Breast epithelium (tissue), 4 donors: ENCODE results near the gene TMEM178B. TPM values are rescaled to one million over a fixed set of nuclear protein-coding genes. Genes with fewer than 3 reads are reported as not detected.
A peak's percentile ranks its signal among the peaks of the same experiment; 100 is the strongest.

ENCODE experiments used
- DNase-seq, 2 donors: peaks; one replicate each; pipeline ENCODE4 v3.0.0-alpha.2; 2019; ENCODE audit warnings: low spot score in 2 of 2
- H3K27ac ChIP-seq, 2 donors: fragments of 200-600 bp; sonication (generic) in 1 of 2; one replicate each; pipeline ENCODE4 v1.5.1; 2016 to 2019; ENCODE audit warnings: mild to moderate bottlenecking in 1 of 2
- H3K27me3 ChIP-seq, 2 donors: fragments of 200-600 bp; sonication (generic) in 1 of 2; one replicate each; pipeline versions ENCODE4 v1.5.1 to v1.6.0; 2017 to 2019; ENCODE audit warnings: control low read depth in 1 of 2, mild to moderate bottlenecking in 1 of 2
- H3K36me3 ChIP-seq: fragments of 200-600 bp; one replicate; pipeline ENCODE4 v1.5.1; 2019
- H3K4me1 ChIP-seq, 2 donors: fragments of 200-600 bp; sonication (generic); one replicate each; pipeline ENCODE4 v1.5.1; 2016 to 2019; ENCODE audit warnings: control low read depth in 1 of 2
- H3K4me3 ChIP-seq, 3 donors: fragments of 200-600 bp; sonication (generic); 1 replicate in 2 of 3; 2 replicates in 1 of 3; pipeline ENCODE4 v1.5.1; 2016 to 2019; ENCODE audit warnings: mild to moderate bottlenecking in 3 of 3, moderate library complexity in 2 of 3
- H3K9me3 ChIP-seq, 2 donors: fragments of 200-600 bp; sonication (generic) in 1 of 2; one replicate each; pipeline ENCODE4 v1.5.1; 2016 to 2019; ENCODE audit warnings: control low read depth in 1 of 2
- CTCF ChIP-seq, 3 donors: fragments of 450-650 bp; IDR thresholded peaks; one replicate each; pipeline ENCODE4 v1.5.1; 2016 to 2017; ENCODE audit warnings: antibody characterized with exemption in 3 of 3, mild to moderate bottlenecking in 3 of 3, moderate library complexity in 3 of 3
- POLR2A ChIP-seq: fragments of 450-650 bp; IDR thresholded peaks from one replicate; pipeline ENCODE4 v1.6.1; 2016; ENCODE audit warnings: antibody characterized with exemption, mild to moderate bottlenecking, moderate library complexity
- POLR2AphosphoS5 ChIP-seq, 3 donors: sonication (generic); formaldehyde crosslinking; IDR thresholded peaks; one replicate each; pipeline ENCODE4 v1.6.1; 2017; ENCODE audit warnings: antibody characterized with exemption in 3 of 3
- intact Hi-C: fragments of 100-400 bp; cut with DNase I; formaldehyde crosslinking; loops from one replicate; pipeline ENCODE4 v1.15.1; 2023; ENCODE audit warnings: low total_unique reads
- total RNA-seq, 3 donors: library from RNA; depleted of rRNA; stranded (reverse); fragments of >200 nt; gene quantifications; one replicate each; pipeline ENCODE4 v1.1.0, GENCODE V29; 2016

The TMEM178B gene
- total RNA-seq, 3 donors from 2014 or later, result 0.33 to 0.88 (median 0.64) TPM

DNA sequence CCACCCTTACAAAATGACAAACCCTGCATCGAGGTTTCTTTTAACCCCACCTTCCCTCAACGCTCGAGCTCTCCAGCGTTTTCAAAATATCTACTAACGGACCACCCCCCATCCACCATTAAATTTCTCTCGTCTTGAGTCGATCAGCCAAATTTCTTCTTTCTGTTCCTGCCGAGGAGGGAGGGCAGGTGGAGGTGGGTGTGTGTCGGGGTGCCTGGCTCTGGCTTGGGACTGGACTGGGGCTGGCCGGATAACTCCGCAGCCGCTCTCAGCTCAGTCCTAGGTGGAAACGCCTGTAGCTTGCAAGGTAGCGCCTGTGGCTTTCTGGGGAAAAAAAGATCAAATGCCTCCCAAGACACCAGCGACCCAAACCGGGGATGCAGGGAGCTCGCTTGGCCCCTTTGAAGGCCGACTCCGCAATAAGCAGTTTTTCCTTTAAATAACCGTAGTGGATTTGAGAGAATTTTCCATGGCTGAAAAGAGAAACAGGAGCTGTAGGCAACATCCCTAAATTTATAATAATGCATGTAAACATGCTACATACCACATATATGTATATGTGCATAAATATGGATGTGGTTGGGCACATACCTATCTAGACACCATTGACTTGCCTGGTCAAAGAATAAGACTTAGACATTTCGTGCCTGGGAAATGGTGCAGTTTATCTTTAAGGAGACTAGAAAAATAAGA is 1.9 kb upstream of the TMEM178B start:
- intact Hi-C loops, result no loop called here
- Histone ChIP-seq H3K4me1 (peaks cover 0 to 4% of the 10 kb centered on the region in 2 donors), H3K27ac (no peak overlapping the region), H3K4me3 (peak overlapping the region; percentile 54 to 74 (median 57)), H3K27me3 (peaks cover 0 to 14% of the 10 kb centered on the region in 2 donors), H3K9me3 (no peaks in the 10 kb centered on the region), H3K36me3 (no peaks in the 10 kb centered on the region)
- DNase-seq, result no peak
- no peak for TF ChIP-seq POLR2AphosphoS5 (IDR thresholded peaks at IDR 0.05)
- no peak for TF ChIP-seq POLR2A
- TF ChIP-seq CTCF (IDR thresholded peaks at IDR 0.05), result no peak

- no peak for TF ChIP-seq POLR2AphosphoS5 (IDR thresholded peaks at IDR 0.05)
- TF ChIP-seq CTCF (IDR thresholded peaks at IDR 0.05), result no peak
- TF ChIP-seq POLR2A, result no peak
- peak in 1 of 2 donors; percentile 62 for DNase-seq
- H3K27ac ChIP-seq, result no peak overlapping the region
Measured at GRCh38 chr7:141072548-141073172, 1.2 kb upstream of the TMEM178B start.

DNA sequence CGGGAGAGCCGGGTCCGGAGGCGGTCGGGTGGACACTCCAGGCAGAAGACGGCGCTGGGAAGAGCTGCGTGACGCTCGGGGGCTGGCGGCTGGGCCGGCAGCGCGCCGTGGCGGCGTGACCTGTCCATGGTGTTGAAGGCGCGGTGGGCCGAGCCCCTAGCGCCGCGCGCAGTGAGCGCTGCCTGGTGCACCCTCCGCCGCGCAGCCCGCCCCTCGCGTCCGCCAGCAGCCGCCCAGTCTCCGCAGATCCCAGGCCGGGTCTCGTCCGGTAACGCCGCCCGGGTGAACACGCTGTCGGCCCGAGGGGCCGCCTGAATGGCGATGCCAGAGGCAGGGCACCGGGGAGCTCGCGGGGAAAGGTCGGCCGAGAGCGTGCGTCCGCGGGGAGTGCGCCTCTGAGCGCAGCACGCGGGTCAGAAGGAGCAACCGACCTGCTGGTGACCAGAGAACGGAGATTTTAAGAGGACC is 657 bp upstream of the TMEM178B start:
- H3K27me3 ChIP-seq, result peaks cover 0 to 14% of the 10 kb centered on the region in 2 donors
- intact Hi-C loops, result no loop called here

More at GRCh38 chr7:141072548-141073172, 1.2 kb upstream of the TMEM178B start:
- no peaks in the 10 kb centered on the region for H3K9me3 ChIP-seq
- no peaks in the 10 kb centered on the region for H3K36me3 ChIP-seq
- H3K4me3 ChIP-seq, result peak overlapping the region; percentile 54 to 74 (median 57)
- intact Hi-C loops, result no loop called here
- peaks cover 0 to 4% of the 10 kb centered on the region in 2 donors for H3K4me1 ChIP-seq
- H3K27me3 ChIP-seq, result peaks cover 0 to 14% of the 10 kb centered on the region in 2 donors

DNA sequence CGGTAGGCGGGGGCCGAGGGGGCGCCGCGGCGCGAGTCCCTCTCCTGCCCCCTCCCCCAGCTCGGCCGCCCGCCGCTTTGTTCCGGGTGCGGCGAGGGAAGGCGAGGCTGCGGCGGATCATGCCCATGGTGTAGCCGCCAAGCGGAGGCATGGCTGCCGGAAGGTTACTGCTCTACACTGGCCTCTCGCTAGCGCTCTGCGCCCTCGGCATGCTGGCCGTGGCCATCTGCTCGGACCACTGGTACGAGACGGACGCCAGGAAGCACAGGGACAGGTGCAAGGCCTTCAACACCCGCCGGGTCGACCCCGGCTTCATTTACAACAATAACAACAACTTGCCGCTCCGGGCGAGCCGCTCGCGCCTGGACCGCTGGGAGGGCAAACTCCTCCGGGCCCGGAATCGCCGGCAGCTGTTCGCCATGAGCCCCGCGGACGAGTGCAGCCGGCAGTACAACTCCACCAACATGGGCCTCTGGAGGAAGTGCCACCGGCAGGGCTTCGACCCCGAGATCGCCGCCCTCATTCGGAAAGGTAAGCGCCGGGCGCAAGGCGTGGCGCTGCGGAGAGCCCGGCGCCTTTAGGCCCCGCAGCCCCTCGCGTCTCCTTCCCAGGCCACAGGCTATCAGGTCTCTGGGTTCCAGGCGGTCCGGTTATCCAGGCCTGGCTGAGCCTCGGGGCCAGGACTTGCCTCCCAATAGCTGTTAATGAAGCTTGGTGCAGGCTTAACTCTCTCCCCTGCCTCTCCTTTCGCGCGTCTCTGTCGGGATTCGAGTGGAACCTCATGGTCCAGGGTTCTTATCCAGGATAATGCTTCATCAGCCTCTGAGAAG is 513 bp downstream of the TMEM178B start:
- Histone ChIP-seq H3K9me3 (no peaks in the 10 kb centered on the region), H3K4me3 (peak overlapping the region; percentile 54 to 74 (median 57)), H3K27me3 (peaks cover 0 to 17% of the 10 kb centered on the region in 2 donors), H3K36me3 (no peaks in the 10 kb centered on the region), H3K4me1 (peaks cover 0 to 4% of the 10 kb centered on the region in 2 donors), H3K27ac (no peak overlapping the region)
- TF ChIP-seq POLR2AphosphoS5 (IDR thresholded peaks at IDR 0.05), result no peak
- no peak for TF ChIP-seq POLR2A
- no peak for TF ChIP-seq CTCF (IDR thresholded peaks at IDR 0.05)
- intact Hi-C loops, result no loop called here
- no peak for DNase-seq

More for the DNA sequence above, 657 bp upstream of the TMEM178B start:
- Histone ChIP-seq H3K4me3 (peak overlapping the region; percentile 54 to 74 (median 57)), H3K36me3 (no peaks in the 10 kb centered on the region), H3K27ac (no peak overlapping the region), H3K4me1 (peaks cover 0 to 4% of the 10 kb centered on the region in 2 donors), H3K9me3 (no peaks in the 10 kb centered on the region)
- TF ChIP-seq POLR2AphosphoS5 (IDR thresholded peaks at IDR 0.05), result no peak
- TF ChIP-seq POLR2A, result no peak
- no peak for TF ChIP-seq CTCF (IDR thresholded peaks at IDR 0.05)
- no peak for DNase-seq
